ENCODE measurements around the gene CCDC171.
"Not testable (repeated sequence)": the region's sequence is repeated elsewhere in the genome, so short reads cannot be mapped to it uniquely, and the experiment has no call there.

CCDC171 gene

DNA sequence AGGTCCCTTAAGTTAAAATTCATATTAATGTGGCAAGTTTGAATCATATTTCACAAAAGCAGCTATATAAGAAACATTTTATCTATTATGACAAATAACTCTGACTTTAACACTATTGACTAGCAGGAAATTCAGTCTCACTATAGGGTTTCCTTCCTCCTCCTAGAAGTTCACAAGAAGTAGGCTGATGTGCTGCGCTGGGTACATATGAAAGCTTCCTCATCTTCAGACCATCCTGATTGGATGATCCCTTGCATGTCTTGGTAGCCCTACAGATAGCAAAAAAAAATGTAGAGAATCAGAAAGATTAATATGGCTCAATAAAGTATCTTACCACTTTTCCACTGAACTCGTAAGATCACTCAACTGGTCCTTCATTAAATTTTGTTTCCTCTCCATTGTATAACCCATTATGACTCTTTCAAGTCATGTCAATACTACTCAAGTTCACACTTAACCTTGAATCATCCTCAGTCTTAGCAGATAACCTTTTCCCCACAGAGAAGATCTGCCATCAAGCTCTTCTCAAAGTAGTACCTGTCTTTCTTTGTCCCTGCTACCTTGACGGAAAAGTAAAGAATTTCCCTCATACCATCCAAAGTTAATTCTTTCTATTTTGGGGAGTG, 30.6 kb upstream of the CCDC171 start:
- Histone ChIP-seq H3K9me3 (ENCODE audit: control insufficient read depth, low read length) (no peaks in the 10 kb centered on the region), H3K27me3 (ENCODE audit: control insufficient read depth, insufficient read depth, low read length, poor library complexity, severe bottlenecking) (no peaks in the 10 kb centered on the region), H3K4me1 (ENCODE audit: control insufficient read depth, insufficient read depth, low read length) (no peaks in the 10 kb centered on the region), H3K4me3 (ENCODE audit: insufficient read depth, low read depth, low read length) (no peak overlapping the region), H3K36me3 (ENCODE audit: control insufficient read depth, insufficient read depth, low read length) (no peaks in the 10 kb centered on the region), H3K27ac (ENCODE audit: insufficient read depth, low read depth, low read length, poor library complexity, severe bottlenecking) (no peak overlapping the region)
- 92 to 99% methylated on average over 2 to 3 of the region's 3 CpGs for WGBS, 2 experiments

DNA sequence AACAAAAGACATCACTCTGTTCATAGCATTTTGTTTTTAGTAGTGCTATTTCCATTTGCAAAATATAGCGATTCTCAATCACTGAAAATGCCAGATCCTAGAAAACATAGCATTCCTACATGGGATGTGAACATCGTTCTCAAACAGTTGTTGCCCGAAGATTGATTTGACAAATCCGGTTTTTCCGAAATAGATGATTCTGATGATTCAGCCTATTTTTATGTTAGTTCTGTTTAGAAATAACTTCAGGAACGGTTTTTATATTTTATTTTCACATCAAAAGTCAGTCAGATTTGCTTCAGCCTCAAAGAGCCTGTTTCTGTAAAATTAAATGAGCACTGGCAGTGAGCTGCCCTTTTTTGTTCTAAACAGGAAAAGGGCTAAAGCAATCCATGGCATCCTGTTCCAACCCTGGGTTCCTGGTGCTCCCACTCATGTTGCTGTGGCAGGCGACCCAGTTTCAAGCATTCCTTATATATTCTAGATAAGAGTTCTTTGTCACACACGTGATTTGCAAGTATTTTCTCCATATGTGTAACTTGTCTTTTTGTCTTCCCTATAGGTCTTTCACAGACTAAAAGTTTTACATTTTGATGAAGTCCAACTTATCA, 27.9 kb upstream of the CCDC171 start:
- WGBS, 2 experiments, result 88 to 89% methylated on average over 8 of the region's 8 CpGs
- H3K4me1 ChIP-seq (ENCODE audit: control insufficient read depth, insufficient read depth, low read length), result no peaks in the 10 kb centered on the region
- H3K27ac ChIP-seq (ENCODE audit: insufficient read depth, low read depth, low read length, poor library complexity, severe bottlenecking), result no peak overlapping the region
- no peaks in the 10 kb centered on the region for H3K27me3 ChIP-seq (ENCODE audit: control insufficient read depth, insufficient read depth, low read length, poor library complexity, severe bottlenecking)
- no peaks in the 10 kb centered on the region for H3K36me3 ChIP-seq (ENCODE audit: control insufficient read depth, insufficient read depth, low read length)
- no peaks in the 10 kb centered on the region for H3K9me3 ChIP-seq (ENCODE audit: control insufficient read depth, low read length)
- H3K4me3 ChIP-seq (ENCODE audit: insufficient read depth, low read depth, low read length), result no peak overlapping the region

DNA sequence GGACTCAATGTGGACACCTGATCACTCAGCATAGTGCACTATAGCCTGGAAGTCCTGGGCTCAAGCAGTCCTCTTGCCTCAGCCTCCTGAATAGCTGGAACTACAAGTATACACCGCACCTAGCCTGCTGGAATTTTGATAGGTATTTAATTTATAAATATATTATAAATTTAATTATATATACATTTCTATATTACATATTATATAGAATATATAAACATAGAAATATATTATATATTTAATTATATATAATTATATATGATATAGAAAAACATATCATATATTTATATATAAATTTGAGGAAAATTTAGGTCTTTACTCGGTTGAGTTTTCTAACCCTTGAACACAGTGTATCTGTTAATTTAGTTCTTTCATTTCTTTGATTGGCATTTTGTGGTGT, 26.9 kb upstream of the CCDC171 start:
- no peaks in the 10 kb centered on the region for H3K27me3 ChIP-seq (ENCODE audit: control insufficient read depth, insufficient read depth, low read length, poor library complexity, severe bottlenecking)
- no peaks in the 10 kb centered on the region for H3K36me3 ChIP-seq (ENCODE audit: control insufficient read depth, insufficient read depth, low read length)
- no peaks in the 10 kb centered on the region for H3K4me1 ChIP-seq (ENCODE audit: control insufficient read depth, insufficient read depth, low read length)
- no CpG with 5 or more reads among the region's 2 CpGs for WGBS, 2 experiments
- no peak overlapping the region for H3K27ac ChIP-seq (ENCODE audit: insufficient read depth, low read depth, low read length, poor library complexity, severe bottlenecking)
- no peaks in the 10 kb centered on the region for H3K9me3 ChIP-seq (ENCODE audit: control insufficient read depth, low read length)
- no peak overlapping the region for H3K4me3 ChIP-seq (ENCODE audit: insufficient read depth, low read depth, low read length)

DNA sequence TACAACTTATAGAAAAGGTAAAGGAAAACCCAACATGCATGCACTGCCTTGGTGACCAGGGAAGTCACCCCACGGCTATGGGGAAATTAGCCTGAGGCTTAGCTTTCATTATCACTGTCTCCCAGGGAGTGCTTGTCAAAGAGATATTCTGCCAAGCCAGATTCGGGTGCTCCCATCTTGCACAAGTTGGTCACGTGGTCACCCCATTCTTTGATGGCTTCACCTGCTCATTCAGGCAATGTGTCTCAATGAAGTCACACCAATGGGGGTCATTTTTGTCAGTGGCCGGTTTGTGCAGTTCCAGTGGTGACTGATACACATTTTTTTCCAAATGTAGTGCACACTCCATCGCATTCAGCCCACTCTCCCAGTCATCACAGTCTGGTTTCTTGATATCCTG, 25.8 kb upstream of the CCDC171 start:
- H3K4me1 ChIP-seq (ENCODE audit: control insufficient read depth, insufficient read depth, low read length); H3K27ac ChIP-seq (ENCODE audit: insufficient read depth, low read depth, low read length, poor library complexity, severe bottlenecking); H3K9me3 ChIP-seq (ENCODE audit: control insufficient read depth, low read length); H3K36me3 ChIP-seq (ENCODE audit: control insufficient read depth, insufficient read depth, low read length); H3K4me3 ChIP-seq (ENCODE audit: insufficient read depth, low read depth, low read length); H3K27me3 ChIP-seq (ENCODE audit: control insufficient read depth, insufficient read depth, low read length, poor library complexity, severe bottlenecking): not testable (repeated sequence)
- 96% methylated on average over 5 of the region's 5 CpGs for WGBS, 2 experiments

DNA sequence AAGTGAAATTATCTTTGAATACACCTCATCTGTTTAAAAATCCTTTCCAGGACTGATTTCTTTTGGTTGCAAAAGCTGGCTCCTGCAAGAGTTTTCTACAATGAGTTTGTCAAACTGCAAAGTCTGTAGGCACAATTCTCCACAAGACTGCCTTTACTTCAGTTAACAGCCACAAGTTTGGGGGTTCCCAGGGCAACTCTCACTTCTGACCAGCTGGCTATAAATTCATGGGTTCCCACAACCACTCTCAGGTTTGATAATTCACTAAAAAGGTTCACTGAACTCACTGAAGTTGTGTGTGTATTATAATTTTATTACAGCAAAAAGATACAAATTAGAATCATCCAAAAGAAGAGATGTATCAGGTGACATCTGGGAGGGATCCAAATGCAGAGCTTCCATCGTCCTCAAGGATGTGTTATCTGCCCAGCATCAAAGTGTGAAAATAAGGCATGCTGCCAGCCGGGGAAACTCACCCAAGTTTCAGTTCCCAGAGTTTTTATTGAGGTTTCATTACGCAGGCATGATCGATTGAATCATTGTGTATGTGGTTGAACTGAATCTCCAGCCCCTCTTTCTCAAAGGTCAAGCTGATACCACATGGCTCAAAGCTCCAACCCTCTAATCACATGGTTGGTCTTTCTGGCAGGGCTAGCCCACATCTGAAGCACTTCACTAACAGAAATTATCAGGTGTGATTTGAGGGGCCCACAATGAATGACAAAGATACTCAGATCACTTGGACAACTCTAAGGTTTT, 23.1 kb upstream of the CCDC171 start:
- Histone ChIP-seq H3K27ac (ENCODE audit: insufficient read depth, low read depth, low read length, poor library complexity, severe bottlenecking) (no peak overlapping the region), H3K27me3 (ENCODE audit: control insufficient read depth, insufficient read depth, low read length, poor library complexity, severe bottlenecking) (no peaks in the 10 kb centered on the region), H3K9me3 (ENCODE audit: control insufficient read depth, low read length) (no peaks in the 10 kb centered on the region), H3K4me3 (ENCODE audit: insufficient read depth, low read depth, low read length) (no peak overlapping the region), H3K36me3 (ENCODE audit: control insufficient read depth, insufficient read depth, low read length) (no peaks in the 10 kb centered on the region), H3K4me1 (ENCODE audit: control insufficient read depth, insufficient read depth, low read length) (no peaks in the 10 kb centered on the region)
- 95 to 97% methylated on average over 4 of the region's 4 CpGs for WGBS, 2 experiments

DNA sequence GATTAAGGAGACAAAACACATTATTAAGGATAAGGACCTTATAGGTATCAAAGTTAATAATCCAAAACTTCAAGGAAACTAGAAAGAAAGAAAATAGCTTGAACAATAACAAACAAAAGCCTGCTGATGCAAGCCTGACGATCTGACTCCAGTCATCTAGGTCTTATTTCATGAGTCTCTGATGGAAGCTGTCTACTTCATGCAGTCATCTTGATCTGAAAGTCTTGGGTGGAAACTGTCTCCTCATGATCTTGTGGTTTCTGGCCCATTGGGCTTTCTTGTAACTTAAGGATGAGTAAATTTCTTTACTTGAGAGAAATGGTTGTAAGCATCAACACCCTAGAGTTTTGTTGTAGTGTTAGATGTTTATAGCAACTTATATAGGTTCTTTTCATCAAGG, 21.5 kb upstream of the CCDC171 start:
- no peaks in the 10 kb centered on the region for H3K36me3 ChIP-seq (ENCODE audit: control insufficient read depth, insufficient read depth, low read length)
- no peaks in the 10 kb centered on the region for H3K9me3 ChIP-seq (ENCODE audit: control insufficient read depth, low read length)
- no peak overlapping the region for H3K27ac ChIP-seq (ENCODE audit: insufficient read depth, low read depth, low read length, poor library complexity, severe bottlenecking)
- no peaks in the 10 kb centered on the region for H3K4me1 ChIP-seq (ENCODE audit: control insufficient read depth, insufficient read depth, low read length)
- no peaks in the 10 kb centered on the region for H3K27me3 ChIP-seq (ENCODE audit: control insufficient read depth, insufficient read depth, low read length, poor library complexity, severe bottlenecking)
- 88 to 92% methylated on average over 1 of the region's 1 CpG for WGBS, 2 experiments
- H3K4me3 ChIP-seq (ENCODE audit: insufficient read depth, low read depth, low read length), result no peak overlapping the region

DNA sequence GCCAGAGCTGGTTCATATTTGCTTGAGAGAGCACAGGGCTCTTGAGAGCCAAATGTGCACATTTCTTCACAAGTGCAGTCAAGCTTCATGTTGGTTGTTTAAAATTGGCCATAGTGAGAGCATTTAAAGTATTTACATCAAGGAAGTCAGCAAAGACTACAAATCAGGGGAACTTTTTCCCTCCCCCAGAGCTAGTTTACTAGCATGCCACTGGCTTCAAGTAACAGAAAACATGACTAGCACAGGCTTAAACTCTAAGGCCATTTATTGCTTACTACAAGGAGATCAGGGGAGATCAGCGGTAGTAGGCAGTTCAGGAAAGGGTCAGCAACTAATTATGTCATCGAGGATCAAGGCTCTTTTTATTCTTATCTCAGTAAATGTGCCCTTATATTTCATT, 11.0 kb upstream of the CCDC171 start:
- Histone ChIP-seq H3K27ac (ENCODE audit: insufficient read depth, low read depth, low read length, poor library complexity, severe bottlenecking) (no peak overlapping the region), H3K27me3 (ENCODE audit: control insufficient read depth, insufficient read depth, low read length, poor library complexity, severe bottlenecking) (no peaks in the 10 kb centered on the region), H3K9me3 (ENCODE audit: control insufficient read depth, low read length) (no peaks in the 10 kb centered on the region), H3K4me1 (ENCODE audit: control insufficient read depth, insufficient read depth, low read length) (no peaks in the 10 kb centered on the region), H3K36me3 (ENCODE audit: control insufficient read depth, insufficient read depth, low read length) (no peaks in the 10 kb centered on the region), H3K4me3 (ENCODE audit: insufficient read depth, low read depth, low read length) (no peak overlapping the region)
- 88 to 90% methylated on average over 2 of the region's 2 CpGs for WGBS, 2 experiments

DNA sequence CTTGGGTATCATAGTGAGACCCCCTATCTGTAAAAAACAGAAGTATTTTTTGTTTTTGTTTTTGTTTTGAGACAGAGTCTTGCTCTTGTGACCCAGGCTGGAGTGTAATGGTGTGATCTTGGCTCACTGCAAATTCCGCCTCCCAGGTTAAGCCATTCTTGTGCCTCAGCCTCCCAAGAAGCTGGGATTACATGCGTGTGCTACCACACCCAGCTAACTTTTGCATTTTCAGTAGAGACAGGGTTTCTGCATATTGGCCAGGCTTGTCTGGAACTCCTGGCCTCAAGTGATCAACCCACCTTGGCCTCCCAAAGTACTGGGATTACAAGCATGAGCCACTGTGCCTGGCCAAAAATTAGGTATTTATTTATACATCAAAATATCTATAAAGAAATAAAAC, 10.2 kb upstream of the CCDC171 start:
- H3K9me3 ChIP-seq (ENCODE audit: control insufficient read depth, low read length), result no peaks in the 10 kb centered on the region
- 88 to 94% methylated on average over 2 of the region's 2 CpGs for WGBS, 2 experiments
- no peak overlapping the region for H3K4me3 ChIP-seq (ENCODE audit: insufficient read depth, low read depth, low read length)
- H3K27ac ChIP-seq (ENCODE audit: insufficient read depth, low read depth, low read length, poor library complexity, severe bottlenecking), result no peak overlapping the region
- no peaks in the 10 kb centered on the region for H3K4me1 ChIP-seq (ENCODE audit: control insufficient read depth, insufficient read depth, low read length)
- no peaks in the 10 kb centered on the region for H3K27me3 ChIP-seq (ENCODE audit: control insufficient read depth, insufficient read depth, low read length, poor library complexity, severe bottlenecking)
- no peaks in the 10 kb centered on the region for H3K36me3 ChIP-seq (ENCODE audit: control insufficient read depth, insufficient read depth, low read length)

DNA sequence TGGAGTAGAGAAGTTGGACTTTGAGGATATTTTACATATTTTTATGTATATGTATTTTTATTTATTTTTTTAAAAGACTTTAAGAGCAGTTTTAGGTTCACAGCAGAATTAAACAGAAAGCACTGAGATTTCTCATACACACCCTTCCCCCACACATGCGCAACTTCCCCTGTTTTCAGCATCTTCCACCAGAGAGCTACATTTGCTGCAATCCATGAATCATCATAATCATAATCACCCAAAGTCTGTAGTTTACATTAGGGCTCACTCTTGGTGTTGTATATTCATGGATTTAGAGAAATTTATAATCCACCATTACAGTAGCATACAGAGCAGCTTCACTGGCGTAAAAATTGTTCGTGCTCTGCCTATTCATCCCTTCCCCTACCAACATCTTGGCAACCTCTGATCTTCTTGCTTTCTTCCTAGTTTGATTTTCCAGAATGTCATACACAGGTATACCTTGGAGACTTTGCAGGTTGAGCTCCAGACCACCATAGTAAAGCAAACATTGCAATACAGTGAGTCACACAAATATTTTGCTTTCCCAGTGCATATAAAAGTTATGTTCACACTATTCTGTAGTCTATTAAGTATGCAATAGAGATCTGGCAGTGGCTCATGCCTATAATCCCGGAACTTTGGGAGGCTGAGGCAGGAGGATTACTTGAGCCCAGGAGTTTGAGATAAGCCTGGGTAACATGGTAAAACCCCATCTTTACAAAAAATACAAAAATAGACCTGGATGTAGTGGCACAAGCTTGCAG, 9.6 kb upstream of the CCDC171 start:
- Histone ChIP-seq H3K9me3 (ENCODE audit: control insufficient read depth, low read length) (no peaks in the 10 kb centered on the region), H3K27me3 (ENCODE audit: control insufficient read depth, insufficient read depth, low read length, poor library complexity, severe bottlenecking) (no peaks in the 10 kb centered on the region), H3K4me3 (ENCODE audit: insufficient read depth, low read depth, low read length) (no peak overlapping the region), H3K36me3 (ENCODE audit: control insufficient read depth, insufficient read depth, low read length) (no peaks in the 10 kb centered on the region), H3K27ac (ENCODE audit: insufficient read depth, low read depth, low read length, poor library complexity, severe bottlenecking) (no peak overlapping the region), H3K4me1 (ENCODE audit: control insufficient read depth, insufficient read depth, low read length) (no peaks in the 10 kb centered on the region)
- WGBS, 2 experiments, result 95 to 98% methylated on average over 4 of the region's 4 CpGs

DNA sequence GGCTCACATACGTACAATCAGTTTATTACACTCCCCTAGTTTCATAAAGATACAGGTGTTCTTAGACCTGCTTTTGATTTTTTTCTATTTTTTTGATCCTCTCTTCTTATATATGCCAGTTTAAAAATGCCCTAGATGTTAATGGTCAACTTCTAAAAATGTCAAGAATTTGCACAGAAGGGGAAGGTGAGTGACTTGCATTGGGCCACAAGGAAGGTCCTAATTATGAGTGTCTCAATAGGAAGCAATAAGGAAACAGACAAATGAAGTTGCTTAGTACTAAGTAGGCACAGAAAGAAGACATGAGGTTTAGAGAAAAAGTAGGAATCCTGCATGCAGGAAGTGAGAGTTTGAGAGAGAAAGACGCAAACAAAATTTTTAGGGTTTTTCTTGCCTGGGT, 3.2 kb upstream of the CCDC171 start:
- Histone ChIP-seq H3K9me3 (ENCODE audit: control insufficient read depth, low read length) (no peaks in the 10 kb centered on the region), H3K36me3 (ENCODE audit: control insufficient read depth, insufficient read depth, low read length) (no peaks in the 10 kb centered on the region), H3K4me1 (ENCODE audit: control insufficient read depth, insufficient read depth, low read length) (no peaks in the 10 kb centered on the region), H3K4me3 (ENCODE audit: insufficient read depth, low read depth, low read length) (no peak overlapping the region), H3K27me3 (ENCODE audit: control insufficient read depth, insufficient read depth, low read length, poor library complexity, severe bottlenecking) (no peaks in the 10 kb centered on the region), H3K27ac (ENCODE audit: insufficient read depth, low read depth, low read length, poor library complexity, severe bottlenecking) (no peak overlapping the region)
- 90 to 94% methylated on average over 2 of the region's 2 CpGs for WGBS, 2 experiments

Data from ectodermal cell (in vitro differentiated cells).